PC-3 (cell line): ENCODE results near the gene MYO5B. TPM values are rescaled to one million over a fixed set of nuclear protein-coding genes. Genes with fewer than 3 reads are reported as not detected.

ENCODE experiments used
- ATAC-seq: fragments of 200-7000 bp; cut with Tn5 transposase; 2 replicates; pipeline ENCODE4 v1.9.1; 2020; ENCODE audit warnings: mild to moderate bottlenecking, moderate library complexity
- BruUV-seq: library from RNA; stranded (reverse); fragments of 400-500 nt; replicated peaks from 2 replicates; lab custom pipeline; 2021; lab: Mats Ljungman, UMichigan
- CTCF ChIA-PET: fragments of 300-600 bp; sonication (Branson Sonifier 250); formaldehyde crosslinking; loops from one replicate; lab custom pipeline; 2022; ENCODE audit warnings: antibody characterized with exemption; lab: Charles Lee
- POLR2A ChIA-PET: fragments of 300-600 bp; sonication (Branson Sonifier 250); formaldehyde crosslinking; loops from one replicate; lab custom pipeline; 2022; ENCODE audit warnings: antibody characterized with exemption; ENCODE audit not compliant: unreplicated experiment; lab: Charles Lee
- DNase-seq: peaks from one replicate; pipeline ENCODE4 v3.0.0-alpha.2; 2015
- H2AFZ ChIP-seq: fragments of 300-600 bp; sonication (generic); 2 replicates; pipeline ENCODE4 v1.6.0; 2016; ENCODE audit warnings: antibody characterized with exemption, low read length
- H3F3A ChIP-seq: fragments of 300-600 bp; sonication (generic); one replicate; pipeline ENCODE4 v1.6.0; 2017; ENCODE audit warnings: antibody characterized with exemption, low read length, control low read depth, mild to moderate bottlenecking; ENCODE audit not compliant: unreplicated experiment
- H3K27ac ChIP-seq: fragments of 300-600 bp; sonication (generic); 2 replicates; pipeline ENCODE4 v1.5.1; 2016; ENCODE audit warnings: mild to moderate bottlenecking, low read length
- H3K27me3 ChIP-seq: fragments of 300-600 bp; sonication (generic); 2 replicates; pipeline ENCODE4 v1.6.1; 2016; ENCODE audit warnings: low read length, mixed read lengths
- H3K36me3 ChIP-seq: fragments of 300-600 bp; sonication (generic); 2 replicates; pipeline ENCODE4 v1.6.1; 2016; ENCODE audit warnings: low read depth, mixed run types, low read length, mixed read lengths
- H3K4me1 ChIP-seq: fragments of 300-600 bp; sonication (generic); 2 replicates; pipeline ENCODE4 v1.5.1; 2016; ENCODE audit warnings: low read length; ENCODE audit not compliant: insufficient read depth
- H3K4me2 ChIP-seq: fragments of 300-600 bp; sonication (generic); 2 replicates; pipeline ENCODE4 v1.6.0; 2016; ENCODE audit warnings: low read length
- H3K4me3 ChIP-seq: fragments of 300-600 bp; sonication (generic); 2 replicates; pipeline ENCODE4 v1.5.1; 2016; ENCODE audit warnings: mild to moderate bottlenecking, low read length, mixed read lengths
- H3K79me2 ChIP-seq: fragments of 300-600 bp; sonication (generic); 2 replicates; pipeline ENCODE4 v1.6.1; 2017; ENCODE audit warnings: low read length, mixed read lengths
- H3K9ac ChIP-seq: fragments of 300-600 bp; sonication (generic); 2 replicates; pipeline ENCODE4 v1.6.0; 2016; ENCODE audit warnings: mild to moderate bottlenecking, low read length
- H3K9me2 ChIP-seq: fragments of 300-600 bp; sonication (generic); replicated peaks from 2 replicates; pipeline ENCODE4 v1.6.1; 2016; ENCODE audit warnings: mixed run types, low read length, mixed read lengths
- H3K9me3 ChIP-seq: fragments of 300-600 bp; sonication (generic); 2 replicates; pipeline ENCODE4 v1.6.1; 2016; ENCODE audit warnings: low read length, mixed read lengths
- H4K20me1 ChIP-seq: fragments of 300-600 bp; sonication (generic); 2 replicates; pipeline ENCODE4 v1.6.1; 2016; ENCODE audit warnings: low read length, mixed read lengths
- CTCF ChIP-seq: fragments of 300-600 bp; sonication (generic); conservative IDR thresholded peaks from 2 replicates; pipeline ENCODE4 v1.5.1; 2017; ENCODE audit warnings: antibody characterized with exemption, low read depth, mild to moderate bottlenecking, low read length
- EZH2 ChIP-seq: fragments of 300-600 bp; sonication (generic); IDR thresholded peaks from one replicate; pipeline ENCODE4 v1.6.1; 2017; ENCODE audit warnings: antibody characterized with exemption, mild to moderate bottlenecking, low read length; ENCODE audit not compliant: unreplicated experiment
- EZH2phosphoT487 ChIP-seq: fragments of 300-600 bp; sonication (generic); IDR thresholded peaks from 2 replicates; pipeline ENCODE4 v1.6.1; 2018; ENCODE audit warnings: mild to moderate bottlenecking, antibody characterized with exemption, low read length, borderline replicate concordance
- intact Hi-C: fragments of 100-400 bp; cut with micrococcal nuclease; formaldehyde crosslinking; loops from 2 replicates; pipeline ENCODE4 v1.9.0; 2023
- total RNA-seq: library from RNA; depleted of rRNA; stranded (reverse); fragments of >200 nt; gene quantifications from 2 replicates; pipeline ENCODE4 v1.2.3, GENCODE V29; 2014

MYO5B gene
- total RNA-seq, 1 experiment from 2014 or later, result 10.7 TPM

GRCh38 chr18:49913221-49913620 lies 281.7 kb downstream of the MYO5B start:
- no TSS peak for BruUV-seq
- no peaks in the 10 kb centered on the region for H3K9me2 ChIP-seq
- no peaks in the 10 kb centered on the region for H3K79me2 ChIP-seq
- CTCF ChIA-PET, result no interaction called here
- TF ChIP-seq EZH2 (no peak), EZH2phosphoT487 (no peak), CTCF (no peak)
- intact Hi-C loops, result no loop called here
- H3K27me3 ChIP-seq, result no peaks in the 10 kb centered on the region
- no peak overlapping the region for H3K27ac ChIP-seq
- no peaks in the 10 kb centered on the region for H3K4me1 ChIP-seq
- no peaks in the 10 kb centered on the region for H3F3A ChIP-seq
- H2AFZ ChIP-seq, result no peak overlapping the region
- DNase-seq (no peak), ATAC-seq (no peak)
- no peaks in the 10 kb centered on the region for H4K20me1 ChIP-seq
- POLR2A ChIA-PET, result no interaction called here
- no peak overlapping the region for H3K4me2 ChIP-seq
- H3K9me3 ChIP-seq, result no peaks in the 10 kb centered on the region
- no peak overlapping the region for H3K9ac ChIP-seq
- H3K36me3 ChIP-seq, result no peaks in the 10 kb centered on the region
- H3K4me3 ChIP-seq, result no peak overlapping the region

- Histone ChIP-seq H3F3A (no peaks in the 10 kb centered on the region), H3K36me3 (no peaks in the 10 kb centered on the region), H3K9me2 (no peaks in the 10 kb centered on the region), H3K9me3 (no peaks in the 10 kb centered on the region), H4K20me1 (no peaks in the 10 kb centered on the region), H2AFZ (no peak overlapping the region), H3K27me3 (no peaks in the 10 kb centered on the region), H3K79me2 (no peaks in the 10 kb centered on the region), H3K27ac (no peak overlapping the region), H3K4me3 (no peak overlapping the region), H3K4me2 (no peak overlapping the region), H3K9ac (no peak overlapping the region), H3K4me1 (no peaks in the 10 kb centered on the region)
- no TSS peak for BruUV-seq
- no peak for TF ChIP-seq EZH2phosphoT487
- no peak for TF ChIP-seq CTCF
- TF ChIP-seq EZH2, result no peak
- ChIA-PET CTCF (no interaction called here), POLR2A (no interaction called here)
- DNase-seq, result no peak
- no peak for ATAC-seq
- intact Hi-C loops, result no loop called here
These were observed 283.5 kb downstream of the MYO5B start for GRCh38 chr18:49911427-49911826.

- ATAC-seq, result no peak
- Histone ChIP-seq H2AFZ (no peak overlapping the region), H3K36me3 (no peaks in the 10 kb centered on the region), H3K79me2 (no peaks in the 10 kb centered on the region), H3K4me3 (no peak overlapping the region), H4K20me1 (no peaks in the 10 kb centered on the region), H3K4me2 (no peak overlapping the region), H3K9me3 (no peaks in the 10 kb centered on the region), H3K27me3 (no peaks in the 10 kb centered on the region), H3K9ac (no peak overlapping the region), H3K27ac (no peak overlapping the region), H3K9me2 (no peaks in the 10 kb centered on the region), H3F3A (no peaks in the 10 kb centered on the region), H3K4me1 (no peaks in the 10 kb centered on the region)
- no TSS peak for BruUV-seq
- intact Hi-C loops, result no loop called here
- TF ChIP-seq EZH2phosphoT487, result no peak
- TF ChIP-seq EZH2, result no peak
- no peak for TF ChIP-seq CTCF
- DNase-seq, result no peak
- CTCF ChIA-PET, result no interaction called here
- POLR2A ChIA-PET, result no interaction called here
These were observed 284.0 kb downstream of the MYO5B start for GRCh38 chr18:49910986-49911385.
